ENCODE results near the gene DYDC2. TPM values are rescaled to one million over a fixed set of nuclear protein-coding genes. Genes with fewer than 3 reads are reported as not detected.
"Not testable (repeated sequence)": the region's sequence is repeated elsewhere in the genome, so short reads cannot be mapped to it uniquely, and the experiment has no call there.

The DYDC2 gene
- total RNA-seq, 2 donors from 2014 or later, result 1.9 to 5.3 TPM

DNA sequence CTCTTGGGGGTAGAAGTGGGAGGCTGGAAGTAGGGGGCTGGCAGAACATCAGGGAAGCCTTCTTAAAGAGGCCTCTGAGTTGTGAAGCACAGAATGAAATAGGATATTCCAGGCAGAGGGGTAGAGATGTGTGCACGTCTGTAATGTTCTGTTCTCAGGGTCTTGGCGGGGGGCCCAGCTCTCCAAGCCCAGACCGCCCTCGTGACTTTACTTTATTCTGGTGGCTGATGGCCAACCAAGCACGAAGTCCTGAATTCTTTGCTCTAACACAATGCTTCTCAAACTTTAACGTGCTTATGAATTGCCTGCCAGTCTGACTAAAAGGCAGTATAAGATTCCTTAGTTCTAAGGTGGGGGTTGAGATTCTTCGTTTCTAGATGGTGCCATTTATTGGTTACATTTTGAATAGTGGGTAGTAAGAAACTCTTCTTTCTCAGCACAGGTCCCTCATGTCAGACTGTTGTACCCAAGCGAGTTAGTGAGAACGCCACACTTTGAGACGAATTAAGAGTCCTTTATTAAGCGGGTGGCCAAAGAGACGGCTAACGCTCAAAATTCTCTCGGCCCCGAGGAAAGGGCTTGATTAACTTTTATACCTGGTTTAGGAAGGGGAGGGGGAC, 60.0 kb downstream of the DYDC2 start:
- Histone ChIP-seq H3K27ac (ENCODE audit: low read depth, low read length) (no peak overlapping the region), H3K27me3 (ENCODE audit: control insufficient read depth, insufficient read depth, low read length, poor library complexity, severe bottlenecking) (no peaks in the 10 kb centered on the region), H3K4me3 (ENCODE audit: low read length) (peak overlapping the region; percentile 9), H3K36me3 (ENCODE audit: control insufficient read depth, insufficient read depth, low read length) (peaks cover 25% of the 10 kb centered on the region), H3K4me1 (ENCODE audit: control insufficient read depth, insufficient read depth, low read length) (peaks cover 46% of the 10 kb centered on the region), H3K9ac (ENCODE audit: extremely low read depth, low read length, poor library complexity, severe bottlenecking) (no peak overlapping the region), H3K9me3 (ENCODE audit: control insufficient read depth, low read length) (no peaks in the 10 kb centered on the region)
- Mint-ChIP-seq H3K27ac (peak overlapping the region; percentile 82), H3K27me3 (ENCODE audit: insufficient read depth) (no peaks in the 10 kb centered on the region), H3K4me1 (peaks cover 81% of the 10 kb centered on the region), H3K36me3 (ENCODE audit: low read depth) (peaks cover 9% of the 10 kb centered on the region), H3K4me3 (peak overlapping the region; percentile 47), H3K9me3 (no peaks in the 10 kb centered on the region)
- DNase-seq, result no peak
- 52 to 60% methylated on average over 8 to 15 of the region's 15 CpGs for WGBS, 2 experiments (ENCODE audit: insufficient coverage in 1 of 2, insufficient read length in 1 of 2)
- TF ChIP-seq, protein P1, sequence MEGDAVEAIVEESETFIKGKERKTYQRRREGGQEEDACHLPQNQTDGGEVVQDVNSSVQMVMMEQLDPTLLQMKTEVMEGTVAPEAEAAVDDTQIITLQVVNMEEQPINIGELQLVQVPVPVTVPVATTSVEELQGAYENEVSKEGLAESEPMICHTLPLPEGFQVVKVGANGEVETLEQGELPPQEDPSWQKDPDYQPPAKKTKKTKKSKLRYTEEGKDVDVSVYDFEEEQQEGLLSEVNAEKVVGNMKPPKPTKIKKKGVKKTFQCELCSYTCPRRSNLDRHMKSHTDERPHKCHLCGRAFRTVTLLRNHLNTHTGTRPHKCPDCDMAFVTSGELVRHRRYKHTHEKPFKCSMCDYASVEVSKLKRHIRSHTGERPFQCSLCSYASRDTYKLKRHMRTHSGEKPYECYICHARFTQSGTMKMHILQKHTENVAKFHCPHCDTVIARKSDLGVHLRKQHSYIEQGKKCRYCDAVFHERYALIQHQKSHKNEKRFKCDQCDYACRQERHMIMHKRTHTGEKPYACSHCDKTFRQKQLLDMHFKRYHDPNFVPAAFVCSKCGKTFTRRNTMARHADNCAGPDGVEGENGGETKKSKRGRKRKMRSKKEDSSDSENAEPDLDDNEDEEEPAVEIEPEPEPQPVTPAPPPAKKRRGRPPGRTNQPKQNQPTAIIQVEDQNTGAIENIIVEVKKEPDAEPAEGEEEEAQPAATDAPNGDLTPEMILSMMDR (conservative IDR thresholded peaks at IDR 0.05), result no peak

GRCh38 chr10:80417256-80417655, 60.7 kb downstream of the DYDC2 start:
- not testable (repeated sequence) for H3K9me3 Mint-ChIP-seq; H3K27ac ChIP-seq (ENCODE audit: low read depth, low read length); H3K27me3 Mint-ChIP-seq (ENCODE audit: insufficient read depth); H3K9me3 ChIP-seq (ENCODE audit: control insufficient read depth, low read length); DNase-seq; H3K27me3 ChIP-seq (ENCODE audit: control insufficient read depth, insufficient read depth, low read length, poor library complexity, severe bottlenecking)
- 20% methylated on average over 6 of the region's 6 CpGs; no CpG with 5 or more reads in 1 of the 2 experiments for WGBS, 2 experiments (ENCODE audit: insufficient coverage in 1 of 2, insufficient read length in 1 of 2)
- peak overlapping the region; percentile 12 for H3K9ac ChIP-seq (ENCODE audit: extremely low read depth, low read length, poor library complexity, severe bottlenecking)
- H3K4me1 ChIP-seq (ENCODE audit: control insufficient read depth, insufficient read depth, low read length), result peaks cover 45% of the 10 kb centered on the region
- Mint-ChIP-seq H3K4me3 (peak overlapping the region; percentile 47), H3K4me1 (peaks cover 77% of the 10 kb centered on the region), H3K36me3 (ENCODE audit: low read depth) (peaks cover 16% of the 10 kb centered on the region), H3K27ac (peak overlapping the region; percentile 91)
- H3K4me3 ChIP-seq (ENCODE audit: low read length), result peak overlapping the region; percentile 2
- peaks cover 27% of the 10 kb centered on the region for H3K36me3 ChIP-seq (ENCODE audit: control insufficient read depth, insufficient read depth, low read length)

Other genes starting within 250 kb of the DYDC2 start
- gene PLAC9, start 224.1 kb upstream of the DYDC2 start, total RNA-seq, result 10 to 100 TPM in 1 of 2 donors, 1 to 10 TPM in 1; 8.4 to 14.9 TPM
- 100 to 1,000 TPM; 104 to 134 TPM for gene ANXA11, start 151.2 kb upstream of the DYDC2 start, total RNA-seq
- gene MAT1A, start 67.1 kb upstream of the DYDC2 start, total RNA-seq, result under 1 TPM; 0.53 to 0.58 TPM
- gene DYDC1, start within 50 bp of the DYDC2 start, total RNA-seq, result 1 to 10 TPM in 1 of 2 donors, under 1 TPM in 1; 0.55 to 1.3 TPM
- 100 to 1,000 TPM; 101 to 127 TPM for gene PRXL2A, start 51.8 kb downstream of the DYDC2 start, total RNA-seq
- 100 to 1,000 TPM; 121 to 123 TPM for gene TSPAN14, start 97.5 kb downstream of the DYDC2 start, total RNA-seq
- gene SH2D4B, start 181.1 kb downstream of the DYDC2 start, total RNA-seq, result under 1 TPM in 1 of 2 donors, not detected in 1; 0.13 TPM